ENCODE data around the gene FLOT1. TPM values are rescaled to one million over a fixed set of nuclear protein-coding genes. Genes with fewer than 3 reads are reported as not detected.
"Not testable (repeated sequence)": the region's sequence is repeated elsewhere in the genome, so short reads cannot be mapped to it uniquely, and the experiment has no call there.

The FLOT1 gene
- polyA plus RNA-seq, 1 donor: 120 TPM

GRCh38 chr6:30744054-30744805 lies 1.7 kb upstream of the FLOT1 start, which contains the start of gene IER3:
TSS of gene IER3 (minus strand) at chr6:30744547. CDS start at chr6:30744518, 29 bp downstream.
- peak; percentile 81 for DNase-seq

GRCh38 chr6:30743099-30744053 lies 889 bp upstream of the FLOT1 start:
- DNase-seq: peak; percentile 42

- DNase-seq: no peak
Measured at GRCh38 chr6:30741789-30742315, 635 bp downstream of the FLOT1 start.

- DNase-seq: no peak
Measured at GRCh38 chr6:30741063-30741779, 1.3 kb downstream of the FLOT1 start.

DNA sequence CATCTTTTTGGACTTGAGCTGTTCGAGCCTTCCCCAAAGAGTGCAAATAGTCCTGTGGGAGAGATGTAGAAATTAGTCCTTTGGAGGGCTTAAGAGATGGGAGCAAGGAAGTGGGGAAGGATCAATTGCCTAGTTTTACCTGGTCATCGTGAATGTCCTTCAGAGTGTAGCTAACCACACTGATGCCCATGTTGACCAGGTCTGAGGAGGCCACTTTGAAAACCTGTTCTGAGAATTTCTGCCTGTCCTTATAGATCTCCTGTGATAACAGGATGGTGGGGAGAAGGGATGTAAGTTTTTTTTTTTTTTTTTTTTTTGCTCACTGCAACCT lies 2.0 kb downstream of the FLOT1 start:
- no peak for DNase-seq

- DNase-seq: no peak
Measured at GRCh38 chr6:30738532-30738931, 4.0 kb downstream of the FLOT1 start.

DNA sequence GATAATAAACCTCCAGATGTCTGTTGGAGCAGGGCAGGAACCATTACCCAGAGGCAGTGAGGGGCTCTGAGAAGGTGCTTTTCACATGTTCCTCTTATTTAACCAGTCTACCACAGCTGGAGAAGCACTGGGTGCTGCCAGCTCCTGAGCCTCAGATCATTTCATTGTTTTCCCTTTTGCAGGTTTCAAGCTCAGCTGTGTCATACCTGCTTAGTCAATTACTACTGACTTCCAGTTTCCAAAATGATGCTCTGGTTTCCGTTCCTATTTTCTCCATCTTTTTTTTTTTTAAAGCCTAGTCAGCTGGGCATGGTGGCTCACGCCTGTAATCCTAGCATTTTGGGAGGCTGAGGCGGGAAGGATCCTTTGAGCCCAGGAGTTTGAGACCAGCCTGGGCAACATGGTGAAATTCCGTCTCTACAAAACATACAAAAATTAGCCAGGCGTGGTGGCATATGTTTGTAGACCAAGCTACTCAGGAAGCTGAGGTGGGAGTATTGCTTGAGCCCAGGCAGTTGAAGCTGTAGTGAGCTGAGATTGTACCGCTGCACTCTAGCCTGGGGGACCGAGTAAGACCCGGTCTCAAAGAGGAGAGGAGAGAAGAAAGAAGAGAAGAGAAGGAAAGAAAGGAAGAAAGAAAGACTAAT lies 6.7 kb downstream of the FLOT1 start:
- DNase-seq: no peak

- no peak for DNase-seq
Measured at GRCh38 chr6:30732237-30732943, 10.1 kb downstream of the FLOT1 start.

- no peak for DNase-seq
Measured at GRCh38 chr6:30730601-30731435, 11.7 kb downstream of the FLOT1 start.

DNA sequence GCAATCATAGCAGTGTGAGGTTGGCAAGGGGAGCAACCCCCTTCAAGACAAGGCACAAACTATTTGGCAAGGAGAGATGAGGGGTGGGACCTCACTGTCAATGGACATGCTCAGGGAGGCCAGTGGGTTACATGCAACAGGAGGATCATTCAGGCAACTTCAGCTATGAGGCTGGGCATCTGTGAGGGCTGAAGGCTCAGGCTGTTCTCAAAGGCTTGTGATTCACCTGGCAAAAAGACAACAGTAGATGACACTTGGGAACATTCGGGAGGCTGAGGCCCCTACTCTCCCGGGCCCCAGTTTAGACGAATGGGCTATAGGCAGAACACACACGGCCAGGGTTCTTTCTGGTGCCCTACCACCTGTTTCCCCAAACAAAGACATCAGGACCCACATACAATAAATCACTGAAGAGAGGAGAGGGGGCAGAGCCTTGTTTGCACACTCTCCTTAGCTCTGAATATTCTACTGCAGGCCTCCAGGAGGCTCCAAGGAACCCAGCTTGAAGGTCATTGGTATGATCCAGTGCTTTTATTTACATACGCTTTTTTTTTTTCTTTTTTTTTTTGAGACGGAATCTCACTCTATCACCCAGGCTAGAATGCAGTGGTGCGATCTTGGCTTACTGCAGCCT lies 14.4 kb downstream of the FLOT1 start:
- no peak for DNase-seq

- DNase-seq: no peak
Measured at GRCh38 chr6:30726506-30727413, 15.7 kb downstream of the FLOT1 start.

GRCh38 chr6:30725713-30726505 lies 16.6 kb downstream of the FLOT1 start:
- DNase-seq: no peak

- no peak for DNase-seq
Measured at GRCh38 chr6:30724906-30725667, 17.4 kb downstream of the FLOT1 start.

GRCh38 chr6:30723843-30724741 lies 18.4 kb downstream of the FLOT1 start:
- not testable (repeated sequence) for DNase-seq

GRCh38 chr6:30723159-30723842 lies 19.2 kb downstream of the FLOT1 start:
- not testable (repeated sequence) for DNase-seq

Data from hindlimb muscle (tissue), 1 donor.